PC-9 (cell line): ENCODE data around the gene PPP2R3A. TPM values are rescaled to one million over a fixed set of nuclear protein-coding genes. Genes with fewer than 3 reads are reported as not detected.
A peak's percentile ranks its signal among the peaks of the same experiment; 100 is the strongest.

Source experiments
- BruUV-seq: library from RNA; stranded (reverse); fragments of 400-500 nt; replicated peaks from 2 replicates; lab custom pipeline; 2021; lab: Mats Ljungman, UMichigan
- CTCF ChIA-PET: fragments of 300-600 bp; sonication (Branson Sonifier 250); formaldehyde crosslinking; loops from one replicate; lab custom pipeline; 2022; ENCODE audit warnings: antibody characterized with exemption; lab: Charles Lee
- POLR2A ChIA-PET: fragments of 300-600 bp; sonication (Branson Sonifier 250); formaldehyde crosslinking; loops from one replicate; lab custom pipeline; 2022; ENCODE audit warnings: antibody characterized with exemption; ENCODE audit not compliant: unreplicated experiment; lab: Charles Lee
- DNase-seq, 2 experiments: peaks; one replicate each; pipeline versions ENCODE4 v3.0.0 to v3.0.0-alpha.2; 2015 to 2022; ENCODE audit warnings: mixed read lengths in 1 of 2
- H2AFZ ChIP-seq: fragments of 200-600 bp; sonication (generic); 2 replicates; pipeline ENCODE4 v1.8.1; 2017; ENCODE audit warnings: antibody characterized with exemption
- H3F3A ChIP-seq: fragments of 200-600 bp; sonication (generic); 2 replicates; pipeline ENCODE4 v1.8.1; 2017; ENCODE audit warnings: antibody characterized with exemption, mild to moderate bottlenecking, low read depth; ENCODE audit not compliant: insufficient read depth
- H3K27ac ChIP-seq: fragments of 200-600 bp; sonication (generic); 2 replicates; pipeline ENCODE4 v1.6.1; 2016; ENCODE audit warnings: mixed run types
- H3K27me3 ChIP-seq: fragments of 200-600 bp; sonication (generic); 2 replicates; pipeline ENCODE4 v1.6.1; 2016; ENCODE audit warnings: low read depth, mixed run types; ENCODE audit not compliant: insufficient read depth
- H3K36me3 ChIP-seq: fragments of 200-600 bp; sonication (generic); 2 replicates; pipeline ENCODE4 v1.6.1; 2016; ENCODE audit warnings: low read depth, mixed run types
- H3K4me1 ChIP-seq: fragments of 200-600 bp; sonication (generic); replicated peaks from 2 replicates; pipeline ENCODE4 v1.6.1; 2016; ENCODE audit warnings: mixed run types; ENCODE audit not compliant: insufficient read depth
- H3K4me2 ChIP-seq: fragments of 200-600 bp; sonication (generic); 2 replicates; pipeline ENCODE4 v1.6.1; 2017; ENCODE audit warnings: mixed run types
- H3K4me3 ChIP-seq: fragments of 200-600 bp; sonication (generic); 2 replicates; pipeline ENCODE4 v1.6.1; 2016; ENCODE audit warnings: mixed run types
- H3K79me2 ChIP-seq: fragments of 200-600 bp; sonication (generic); 2 replicates; pipeline ENCODE4 v1.6.1; 2017; ENCODE audit warnings: low read depth, mixed run types
- H3K9me2 ChIP-seq: fragments of 200-600 bp; sonication (generic); 2 replicates; pipeline ENCODE4 v1.8.1; 2017; ENCODE audit warnings: mild to moderate bottlenecking; ENCODE audit not compliant: insufficient read depth
- H3K9me3 ChIP-seq: fragments of 200-600 bp; sonication (generic); 2 replicates; pipeline ENCODE4 v1.8.1; 2016; ENCODE audit warnings: low read depth; ENCODE audit not compliant: insufficient read depth
- H4K20me1 ChIP-seq: fragments of 200-600 bp; sonication (generic); 2 replicates; pipeline ENCODE4 v1.8.1; 2017; ENCODE audit not compliant: insufficient read depth
- CTCF ChIP-seq: fragments of 200-600 bp; sonication (generic); conservative IDR thresholded peaks from 2 replicates; pipeline ENCODE4 v1.6.1; 2017; ENCODE audit warnings: mixed run types, antibody characterized with exemption, mild to moderate bottlenecking, moderate library complexity
- EZH2 ChIP-seq: fragments of 200-600 bp; sonication (generic); IDR thresholded peaks from 2 replicates; pipeline ENCODE4 v1.8.0; 2017; ENCODE audit warnings: antibody characterized with exemption, low read depth
- intact Hi-C: fragments of 100-400 bp; cut with micrococcal nuclease; formaldehyde crosslinking; loops from one replicate; pipeline ENCODE4 v1.10.0; 2022; ENCODE audit not compliant: unreplicated experiment
- total RNA-seq: library from RNA; stranded (reverse); gene quantifications from 2 replicates; pipeline ENCODE4 v1.2.3, GENCODE V29; 2021

Gene PPP2R3A
- total RNA-seq, 1 experiment from 2014 or later, result 42.6 TPM

DNA sequence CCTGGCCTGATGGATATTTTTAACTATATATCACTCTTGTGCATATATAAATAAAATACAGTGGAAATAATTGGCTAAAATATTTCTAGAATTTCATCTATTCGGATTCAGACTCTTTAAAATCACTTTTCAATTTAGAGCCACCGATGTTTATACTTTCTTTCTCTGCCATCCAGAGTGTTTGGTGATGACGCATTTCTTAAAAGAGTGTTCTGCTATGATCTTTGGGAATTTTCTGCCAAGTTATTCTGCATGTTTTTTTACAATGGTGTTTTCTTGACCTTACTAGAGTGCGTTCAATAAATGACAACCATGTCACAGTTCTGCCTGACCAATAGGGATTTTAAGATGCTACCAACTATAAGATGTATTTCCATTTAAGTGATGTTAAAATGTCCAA lies 30.2 kb downstream of the PPP2R3A start:
- H3K9me2 ChIP-seq, result no peaks in the 10 kb centered on the region
- no peak overlapping the region for H3K27ac ChIP-seq
- peaks cover 7% of the 10 kb centered on the region; the same call in 1 of the 2 replicates for H3K79me2 ChIP-seq
- ChIA-PET POLR2A (no interaction called here), CTCF (interaction anchor here (0.7 kb wide), 1 partner anchor 513 kb away, joined by 3 read pairs; no protein-coding TSS in a partner anchor)
- no peaks in the 10 kb centered on the region for H3K27me3 ChIP-seq
- TF ChIP-seq CTCF, result no peak
- no peak for TF ChIP-seq EZH2
- BruUV-seq, result no TSS peak
- intact Hi-C loops, result no loop called here
- H3K9me3 ChIP-seq, result no peaks in the 10 kb centered on the region
- H3K4me2 ChIP-seq, result no peak overlapping the region
- peaks cover 4% of the 10 kb centered on the region for H3F3A ChIP-seq
- DNase-seq, result no peak
- no peaks in the 10 kb centered on the region for H3K36me3 ChIP-seq
- peaks cover 16% of the 10 kb centered on the region for H3K4me1 ChIP-seq
- H4K20me1 ChIP-seq, result no peaks in the 10 kb centered on the region; the same call in 1 of the 2 replicates
- H3K4me3 ChIP-seq, result no peak overlapping the region
- no peak overlapping the region for H2AFZ ChIP-seq

DNA sequence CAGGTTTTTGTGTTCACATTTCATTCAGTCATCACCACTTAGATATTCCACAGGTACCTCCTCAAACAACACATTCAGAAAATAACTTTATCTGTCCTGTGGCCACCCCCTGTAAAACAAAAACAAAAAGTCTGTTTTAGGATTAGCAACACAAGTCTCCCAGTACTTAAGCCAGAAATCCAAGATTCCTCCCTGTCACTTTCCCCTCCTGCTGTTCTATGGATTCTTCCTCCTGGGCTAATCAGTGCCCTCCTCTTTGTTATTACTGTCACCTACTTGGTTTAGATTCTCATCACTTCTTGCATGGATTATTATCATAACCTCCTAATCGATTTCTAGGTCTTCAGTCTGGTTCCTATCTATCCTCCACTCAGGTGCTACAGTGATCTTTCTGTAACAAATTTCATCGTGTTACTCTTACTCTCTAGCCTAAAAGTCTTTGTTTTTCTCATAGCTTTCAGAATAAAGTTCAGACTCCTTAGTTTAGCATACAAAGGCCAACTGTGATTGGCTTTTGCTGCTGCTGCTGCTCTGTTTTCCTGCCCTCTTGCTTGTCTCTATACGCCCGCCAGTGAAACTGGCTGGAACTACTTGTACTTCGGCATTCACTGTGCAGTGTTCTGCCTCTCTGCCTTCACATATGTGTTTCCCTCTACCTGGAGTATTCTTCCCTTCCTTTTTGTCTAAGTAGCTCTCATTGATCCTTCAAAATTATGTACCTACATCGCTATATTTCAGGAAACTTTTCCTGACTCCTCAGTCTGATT lies 32.2 kb downstream of the PPP2R3A start:
- Histone ChIP-seq H3K4me2 (no peak overlapping the region), H3K79me2 (peaks cover under 1% of the 10 kb centered on the region; the same call in 1 of the 2 replicates), H3F3A (no peaks in the 10 kb centered on the region), H3K4me3 (no peak overlapping the region), H3K27me3 (no peaks in the 10 kb centered on the region), H3K9me2 (no peaks in the 10 kb centered on the region), H3K36me3 (no peaks in the 10 kb centered on the region), H3K4me1 (0 out of 2 replicates have a peak, but pooled peaks cover 2% of the 10 kb centered on the region), H3K9me3 (no peaks in the 10 kb centered on the region), H4K20me1 (no peaks in the 10 kb centered on the region; the same call in 1 of the 2 replicates), H2AFZ (no peak overlapping the region), H3K27ac (no peak overlapping the region)
- DNase-seq, result no peak
- ChIA-PET POLR2A (no interaction called here), CTCF (no interaction called here)
- no peak for TF ChIP-seq EZH2
- no peak for TF ChIP-seq CTCF
- intact Hi-C loops, result no loop called here
- no TSS peak for BruUV-seq

- H3K9me3 ChIP-seq, result no peaks in the 10 kb centered on the region; the same call in 1 of the 2 replicates
- intact Hi-C loops, result loop anchor here (1.0 kb wide), 4 partner anchors 16 to 112 kb away; partner anchors contain the start of gene PPP2R3A
- peaks cover 15% of the 10 kb centered on the region for H3K4me1 ChIP-seq
- DNase-seq, result peak; percentile 60 to 68
- no TSS peak for BruUV-seq
- 0 out of 2 replicates have a peak overlapping the region, but pooled peaks have one; percentile 6 for H3K4me2 ChIP-seq
- no peaks in the 10 kb centered on the region for H4K20me1 ChIP-seq
- CTCF ChIA-PET, result no interaction called here
- POLR2A ChIA-PET, result interaction anchor here (0.7 kb wide), 3 partner anchors 13 to 188 kb away, joined by 3 to 15 read pairs (median 12); partner anchors contain the start of gene MSL2
- H3K36me3 ChIP-seq, result no peaks in the 10 kb centered on the region
- no peak for TF ChIP-seq CTCF
- no peak for TF ChIP-seq EZH2
- no peak overlapping the region for H3K4me3 ChIP-seq
- peak overlapping the region; percentile 20; the same call in 1 of the 2 replicates for H3K27ac ChIP-seq
- H3K9me2 ChIP-seq, result no peaks in the 10 kb centered on the region
- no peaks in the 10 kb centered on the region for H3K27me3 ChIP-seq
- H3K79me2 ChIP-seq, result no peaks in the 10 kb centered on the region
- H2AFZ ChIP-seq, result no peak overlapping the region
- H3F3A ChIP-seq, result no peaks in the 10 kb centered on the region
Measured at GRCh38 chr3:136008221-136008620, 42.7 kb downstream of the PPP2R3A start.
